Measurements from ENCODE around the gene TAF9. TPM values are rescaled to one million over a fixed set of nuclear protein-coding genes. Genes with fewer than 3 reads are reported as not detected.
A peak's percentile ranks its signal among the peaks of the same experiment; 100 is the strongest.

TAF9 gene
- total RNA-seq, 1 experiment from 2014 or later, result 142 TPM

GRCh38 chr5:69360442-69360841, 8.9 kb downstream of the TAF9 start:
- in situ Hi-C loops (cut with HindIII; ENCODE audit: low pct_unique_long_range_greater_than_20kb, low sequenced_read_pairs), result no loop called here
- 0 out of 2 replicates have a peak overlapping the region, but pooled peaks have one; percentile 20 for H3K27ac ChIP-seq (ENCODE audit: low read length)
- TF ChIP-seq POLR2AphosphoS5 (IDR thresholded peaks at IDR 0.05; ENCODE audit: low read depth, low read length), result no peak
- TF ChIP-seq TCF7L2 (IDR thresholded peaks at IDR 0.05; ENCODE audit: low read depth, low read length), result no peak
- no peak for TF ChIP-seq REST (IDR thresholded peaks at IDR 0.05; ENCODE audit: insufficient read depth in 1 of 2, low read depth in 2 of 2, low read length in 1 of 2)
- TF ChIP-seq SIN3A (IDR thresholded peaks at IDR 0.05; ENCODE audit: borderline replicate concordance, insufficient read depth, low read depth, low read length), result no peak
- TF ChIP-seq, protein P1, sequence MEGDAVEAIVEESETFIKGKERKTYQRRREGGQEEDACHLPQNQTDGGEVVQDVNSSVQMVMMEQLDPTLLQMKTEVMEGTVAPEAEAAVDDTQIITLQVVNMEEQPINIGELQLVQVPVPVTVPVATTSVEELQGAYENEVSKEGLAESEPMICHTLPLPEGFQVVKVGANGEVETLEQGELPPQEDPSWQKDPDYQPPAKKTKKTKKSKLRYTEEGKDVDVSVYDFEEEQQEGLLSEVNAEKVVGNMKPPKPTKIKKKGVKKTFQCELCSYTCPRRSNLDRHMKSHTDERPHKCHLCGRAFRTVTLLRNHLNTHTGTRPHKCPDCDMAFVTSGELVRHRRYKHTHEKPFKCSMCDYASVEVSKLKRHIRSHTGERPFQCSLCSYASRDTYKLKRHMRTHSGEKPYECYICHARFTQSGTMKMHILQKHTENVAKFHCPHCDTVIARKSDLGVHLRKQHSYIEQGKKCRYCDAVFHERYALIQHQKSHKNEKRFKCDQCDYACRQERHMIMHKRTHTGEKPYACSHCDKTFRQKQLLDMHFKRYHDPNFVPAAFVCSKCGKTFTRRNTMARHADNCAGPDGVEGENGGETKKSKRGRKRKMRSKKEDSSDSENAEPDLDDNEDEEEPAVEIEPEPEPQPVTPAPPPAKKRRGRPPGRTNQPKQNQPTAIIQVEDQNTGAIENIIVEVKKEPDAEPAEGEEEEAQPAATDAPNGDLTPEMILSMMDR (IDR thresholded peaks at IDR 0.05), result no peak
- CTCF ChIA-PET, result no interaction called here
- ATAC-seq, result 0 out of 2 replicates have a peak, but pooled peaks have one; percentile 39
- no peak overlapping the region for H3K4me3 ChIP-seq (ENCODE audit: low read depth in 2 of 2, low read length in 2 of 2)
- no TSS peak for BruUV-seq (replicated peaks)
- H3K4me1 ChIP-seq (ENCODE audit: control insufficient read depth, insufficient read depth, low read length), result peaks cover 16% of the 10 kb centered on the region; the same call in 1 of the 2 replicates
- POLR2A ChIA-PET, result no interaction called here
- peaks cover 16% of the 10 kb centered on the region for H3K36me3 ChIP-seq (ENCODE audit: control insufficient read depth, insufficient read depth, low read length)
- intact Hi-C loops (cut with micrococcal nuclease; ENCODE audit: unreplicated experiment), result loop anchor here (10.0 kb wide), 1 partner anchor 266 kb away; the partner anchor contains the start of gene SLC30A5
- H3K27me3 ChIP-seq (ENCODE audit: control insufficient read depth, insufficient read depth, low read length), result no peaks in the 10 kb centered on the region
- H3K9me3 ChIP-seq (ENCODE audit: control insufficient read depth, insufficient read depth, low read depth, low read length), result no peaks in the 10 kb centered on the region
- DNase-seq (ENCODE audit: low read depth, low spot score), result no peak

GRCh38 chr5:69359699-69360098, 9.6 kb downstream of the TAF9 start:
- POLR2A ChIA-PET, result no interaction called here
- 0 out of 2 replicates have a peak overlapping the region, but pooled peaks have one; percentile 20 for H3K27ac ChIP-seq (ENCODE audit: low read length)
- ATAC-seq, result no peak

More at GRCh38 chr5:69359699-69360098, 9.6 kb downstream of the TAF9 start:
- H3K4me3 ChIP-seq (ENCODE audit: low read depth in 2 of 2, low read length in 2 of 2), result no peak overlapping the region
- no peaks in the 10 kb centered on the region for H3K9me3 ChIP-seq (ENCODE audit: control insufficient read depth, insufficient read depth, low read depth, low read length)
- no peak for DNase-seq (ENCODE audit: low read depth, low spot score)
- CTCF ChIA-PET, result interaction anchor here (0.7 kb wide), 1 partner anchor 64 kb away, joined by 4 read pairs; no protein-coding TSS in a partner anchor
- in situ Hi-C loops (cut with HindIII; ENCODE audit: low pct_unique_long_range_greater_than_20kb, low sequenced_read_pairs), result no loop called here
- peaks cover 10% of the 10 kb centered on the region; the same call in 1 of the 2 replicates for H3K4me1 ChIP-seq (ENCODE audit: control insufficient read depth, insufficient read depth, low read length)
- no peaks in the 10 kb centered on the region for H3K27me3 ChIP-seq (ENCODE audit: control insufficient read depth, insufficient read depth, low read length)
- BruUV-seq (replicated peaks), result TSS peak; percentile 35
- intact Hi-C loops (cut with micrococcal nuclease; ENCODE audit: unreplicated experiment), result loop anchor here (10.0 kb wide), 1 partner anchor 265 kb away; the partner anchor contains the start of gene SLC30A5
- no peak for TF ChIP-seq SIN3A (IDR thresholded peaks at IDR 0.05; ENCODE audit: borderline replicate concordance, insufficient read depth, low read depth, low read length)
- TF ChIP-seq, protein P1 (IDR thresholded peaks at IDR 0.05), result no peak
- no peak for TF ChIP-seq REST (IDR thresholded peaks at IDR 0.05; ENCODE audit: insufficient read depth in 1 of 2, low read depth in 2 of 2, low read length in 1 of 2)
- no peak for TF ChIP-seq TCF7L2 (IDR thresholded peaks at IDR 0.05; ENCODE audit: low read depth, low read length)
- TF ChIP-seq POLR2AphosphoS5 (IDR thresholded peaks at IDR 0.05; ENCODE audit: low read depth, low read length), result no peak
- peaks cover 9% of the 10 kb centered on the region for H3K36me3 ChIP-seq (ENCODE audit: control insufficient read depth, insufficient read depth, low read length)

Data from Panc1 (cell line).